Heart right ventricle (tissue), 16 donors: Measurements from ENCODE around the gene CCNG1. TPM values are rescaled to one million over a fixed set of nuclear protein-coding genes. Genes with fewer than 3 reads are reported as not detected.

ENCODE experiments used
- ATAC-seq, 8 donors: fragments of 200-7000 bp; cut with Tn5 transposase; one replicate each; pipeline ENCODE4 v1.9.1; 2020; ENCODE audit warnings: mild to moderate bottlenecking in 8 of 8, moderate library complexity in 8 of 8, moderate number of reproducible peaks in 1 of 8
- DNase-seq, 2 donors: peaks; one replicate each; pipeline ENCODE4 v3.0.0-alpha.2; 2020
- H3K27ac ChIP-seq, 10 donors: fragments of 200-600 bp; sonication (generic) in 2 of 10; one replicate each; pipeline versions ENCODE4 v1.5.0 to v1.8.0; 2020 to 2022; ENCODE audit warnings: mild to moderate bottlenecking in 3 of 10
- H3K27me3 ChIP-seq, 7 donors: fragments of 200-600 bp; one replicate each; pipeline ENCODE4 v1.8.0; 2021 to 2022; ENCODE audit warnings: mild to moderate bottlenecking in 2 of 7
- H3K36me3 ChIP-seq, 9 donors: fragments of 200-600 bp; sonication (generic) in 1 of 9; one replicate each; pipeline versions ENCODE4 v1.5.0 to v1.8.0; 2020 to 2022; ENCODE audit warnings: mild to moderate bottlenecking in 2 of 9
- H3K4me1 ChIP-seq, 9 donors: fragments of 200-600 bp; sonication (generic) in 1 of 9; one replicate each; pipeline versions ENCODE4 v1.5.0 to v1.8.0; 2020 to 2022; ENCODE audit warnings: mild to moderate bottlenecking in 4 of 9
- H3K4me3 ChIP-seq, 10 donors: fragments of 200-600 bp; sonication (generic) in 2 of 10; one replicate each; pipeline versions ENCODE4 v1.5.0 to v1.8.0; 2020 to 2022; ENCODE audit warnings: mild to moderate bottlenecking in 7 of 10, moderate library complexity in 2 of 10
- H3K9me3 ChIP-seq, 11 donors: fragments of 200-600 bp in 10 of 11; sonication (generic) in 2 of 11; one replicate each; pipeline versions ENCODE4 v1.5.0 to v1.8.0; 2013 to 2022; ENCODE audit warnings: mild to moderate bottlenecking in 2 of 11, control low read depth in 1 of 11, moderate library complexity in 1 of 11
- CTCF ChIP-seq, 9 donors: fragments of 200-600 bp; sonication (generic) in 2 of 9; IDR thresholded peaks; one replicate each; pipeline versions ENCODE4 v1.5.0 to v1.8.0; 2021 to 2022; ENCODE audit warnings: antibody characterized with exemption in 9 of 9, mild to moderate bottlenecking in 5 of 9, moderate library complexity in 1 of 9
- WGBS, 2 donors: extraction: QIAGEN DNeasy Blood & Tissue Kit; methylation state at CpG; one replicate each; pipeline ENCODE4 v1.1.7; 2013; ENCODE audit warnings: inconsistent platforms in 1 of 2; 5-methylcytosine and 5-hydroxymethylcytosine counted together
- intact Hi-C, 10 donors: fragments of 100-400 bp; cut with DNase I; formaldehyde crosslinking; loops; one replicate each; pipeline versions ENCODE4 v1.11.1 to v1.14.2; 2022
- polyA plus RNA-seq, 2 donors: library from polyadenylated mRNA; stranded (reverse); fragments of 200-250 nt; gene quantifications; one replicate each; pipeline ENCODE4 v1.2.3, GENCODE V29; 2013
- total RNA-seq, 10 donors: library from RNA; stranded (reverse); fragmentation: NEBNext Ultra II Directional in 3 of 10; extraction: Animal tissue kit (Norgen Biotek cat#: 25700) in 3 of 10; gene quantifications; one replicate each; pipeline versions ENCODE4 v1.2.1 to v1.2.4, GENCODE V29; 2021 to 2023
- donor health status: Arrhythmogenic right ventricular cardiomyopathy.
- donor health status: ischemic (EF 13 %, LVEDD 7.1; RV severe dilation, severe dysfunction).
- donor health status: healthy with polysubstance abuse.
- donor health status: DM: no; HTN: yes; CAD: no.
- donor health status: DM: no; HTN: no; CAD: no.
- donor health status: ischemic (EF 25% LVEDD 6.9; RV normal size, moderate dysfunction).
- donor health status: ischemic (EF 25% LVEDD 5.7; RV mildly dilated, moderate dysfunction).
- donor health status: healthy.
- donor health status: DM: yes; HTN: yes; CAD: no.
- donor health status: Ischemic cardiomyopathy.
- donor health status: ischemic (EF 35%, LVEDD 5.7; RV mildly dilated, moderate dysfunction).
- donor health status: nonischemic (EF 11% LVEDD 7.7; RV severe dilation, severe dysfunction).
- donor health status: DM: yes; HTN: yes; CAD: no.
- donor health status: PGD.
- donor health status: ischemic (EF 29% LVEDD 5.4; RV normal size, mild dysfunction).
- donor health status: nonischemic (EF 23%, LVEDD 6.1; RV moderate dilation, normal function).

Gene CCNG1
- total and polyA plus RNA-seq, 12 donors, result 37.0 to 137 (median 66.1) TPM

- Histone ChIP-seq H3K27ac (no peak overlapping the region), H3K9me3 (no peaks in the 10 kb centered on the region), H3K4me1 (no peaks in the 10 kb centered on the region), H3K27me3 (no peaks in the 10 kb centered on the region), H3K36me3 (peaks cover 0 to 8% (median 0%) of the 10 kb centered on the region in 9 donors), H3K4me3 (no peak overlapping the region)
- no peak for TF ChIP-seq CTCF (IDR thresholded peaks at IDR 0.05)
- ATAC-seq (no peak), DNase-seq (no peak)
- 83 to 94% methylated on average over 3 of the region's 3 CpGs for WGBS, 2 donors
- intact Hi-C loops, result no loop called here
Measured at GRCh38 chr5:163489745-163490075, 52.3 kb downstream of the CCNG1 start.

Other genes starting within 250 kb of the CCNG1 start
- gene NUDCD2, start 22.5 kb downstream of the CCNG1 start, total RNA-seq, result 10 to 100 TPM in 8 of 10 donors, 1 to 10 TPM in 2; 9.3 to 17.1 (median 12.7) TPM
- gene NUDCD2, start 22.5 kb downstream of the CCNG1 start, polyA plus RNA-seq, result 1 to 10 TPM; 4.0 to 4.1 TPM
- gene HMMR, start 23.0 kb downstream of the CCNG1 start, total RNA-seq, result 1 to 10 TPM in 4 of 10 donors, under 1 TPM in 6; 0.10 to 4.0 (median 0.47) TPM
- gene HMMR, start 23.0 kb downstream of the CCNG1 start, polyA plus RNA-seq, result under 1 TPM; 0.20 to 0.59 TPM
- gene MAT2B, start 68.0 kb downstream of the CCNG1 start, total RNA-seq, result 10 to 100 TPM; 48.4 to 63.2 (median 56.9) TPM
- 10 to 100 TPM; 22.9 to 34.6 TPM for gene MAT2B, start 68.0 kb downstream of the CCNG1 start, polyA plus RNA-seq